Endodermal cell (in vitro differentiated cells): ENCODE data around the gene NTRK3. TPM values are rescaled to one million over a fixed set of nuclear protein-coding genes. Genes with fewer than 3 reads are reported as not detected.

Experiments used
- DNase-seq: peaks from one replicate; pipeline ENCODE4 v3.0.0-alpha.2; 2017
- H3K27ac ChIP-seq: 2 replicates; pipeline ENCODE4 v1.5.1; 2013; ENCODE audit warnings: mild to moderate bottlenecking, low read depth, low read length, moderate library complexity
- H3K27me3 ChIP-seq: 2 replicates; pipeline ENCODE4 v1.6.1; 2013; ENCODE audit warnings: mild to moderate bottlenecking, low read length, moderate library complexity; ENCODE audit not compliant: insufficient read depth, control insufficient read depth, poor library complexity, severe bottlenecking
- H3K36me3 ChIP-seq: 2 replicates; pipeline ENCODE4 v1.7.0; 2013; ENCODE audit warnings: mild to moderate bottlenecking, low read length, moderate library complexity; ENCODE audit not compliant: control insufficient read depth, insufficient read depth
- H3K4me1 ChIP-seq: one replicate; pipeline ENCODE4 v1.7.0; 2013; ENCODE audit warnings: low read length; ENCODE audit not compliant: control insufficient read depth, insufficient read depth
- H3K4me3 ChIP-seq: 2 replicates; pipeline ENCODE4 v1.5.1; 2013; ENCODE audit warnings: mild to moderate bottlenecking, low read length, moderate library complexity
- H3K9ac ChIP-seq: 2 replicates; pipeline ENCODE4 v1.6.1; 2013; ENCODE audit warnings: mild to moderate bottlenecking, low read length, moderate library complexity; ENCODE audit not compliant: poor library complexity, severe bottlenecking; ENCODE audit errors: extremely low read depth
- H3K9me3 ChIP-seq: 2 replicates; pipeline ENCODE4 v1.6.1; 2013; ENCODE audit warnings: mild to moderate bottlenecking, low read length, moderate library complexity; ENCODE audit not compliant: control insufficient read depth
- H3K27ac Mint-ChIP-seq: 2 replicates; pipeline ENCODE4 v1.8.0; 2020; ENCODE audit warnings: mixed read lengths
- H3K27me3 Mint-ChIP-seq: 2 replicates; pipeline ENCODE4 v1.8.0; 2021; ENCODE audit warnings: mild to moderate bottlenecking, mixed read lengths; ENCODE audit not compliant: insufficient read depth
- H3K36me3 Mint-ChIP-seq: 2 replicates; pipeline ENCODE4 v1.8.0; 2020; ENCODE audit warnings: low read depth, mixed read lengths
- H3K4me1 Mint-ChIP-seq: 2 replicates; pipeline ENCODE4 v1.8.0; 2020; ENCODE audit warnings: mixed read lengths
- H3K4me3 Mint-ChIP-seq: 2 replicates; pipeline ENCODE4 v1.8.0; 2020; ENCODE audit warnings: mild to moderate bottlenecking, moderate library complexity, mixed read lengths
- H3K9me3 Mint-ChIP-seq: 2 replicates; pipeline ENCODE4 v1.8.0; 2020; ENCODE audit warnings: mild to moderate bottlenecking, mixed read lengths
- WGBS, 2 experiments: methylation state at CpG; one replicate each; pipeline versions ENCODE4 v1.1.5 to v1.1.7; 2013; ENCODE audit warnings: missing lambda C conversion rate in 2 of 2, mixed read lengths in 1 of 2; ENCODE audit not compliant: insufficient coverage in 1 of 2, insufficient read length in 1 of 2; 5-methylcytosine and 5-hydroxymethylcytosine counted together
- total RNA-seq, 2 donors: library from RNA; stranded (reverse); fragmentation: NEBNext Ultra II Directional in 1 of 2; extraction: Animal tissue kit (Norgen Biotek cat#: 25700) in 1 of 2; gene quantifications; 2 replicates in 1 of 2; 3 replicates in 1 of 2; pipeline ENCODE4 v1.2.1, GENCODE V29; 2021
- TF ChIP-seq, protein P1 (sequence below): fragments of 200-600 bp; sonication (generic); conservative IDR thresholded peaks from 2 replicates; pipeline ENCODE4 v1.5.0; 2021; ENCODE audit warnings: antibody characterized with exemption, mild to moderate bottlenecking

The NTRK3 gene
- total RNA-seq, 2 donors from 2014 or later: 0.11 to 0.86 TPM

DNA sequence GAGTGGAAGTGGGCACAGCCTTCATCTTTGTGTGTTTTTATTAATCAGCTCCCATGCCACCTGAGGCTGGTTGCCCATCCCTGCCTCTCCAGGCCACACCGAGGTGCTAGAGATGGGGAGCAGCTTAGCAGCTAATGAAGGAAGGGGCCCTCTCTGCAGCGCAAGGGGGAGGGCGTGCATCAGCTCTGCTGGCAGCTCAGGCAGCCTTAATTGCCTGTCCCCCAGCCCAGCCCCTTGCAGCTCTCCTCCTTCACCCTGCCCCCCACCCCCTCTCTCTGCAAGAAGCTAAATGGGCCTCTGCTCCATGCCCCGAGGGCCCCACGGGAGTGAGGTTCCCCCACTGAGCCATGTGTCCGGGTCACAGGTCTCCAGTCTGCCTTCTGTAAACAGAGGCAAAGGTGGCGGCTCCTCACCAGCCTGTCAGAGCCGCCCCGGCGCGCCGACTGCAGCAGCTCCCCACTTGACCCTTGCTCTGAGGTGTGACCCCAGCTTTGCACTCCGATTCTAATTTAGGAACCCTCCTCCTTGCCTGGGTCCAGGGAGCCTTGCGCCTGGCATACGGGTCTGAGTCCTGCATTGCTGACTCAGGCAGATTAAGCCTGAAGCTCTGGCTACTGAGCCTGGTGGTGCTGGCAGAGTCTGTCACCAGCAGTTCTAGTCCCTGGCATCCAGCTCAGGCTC lies 27.9 kb upstream of the NTRK3 start:
- Mint-ChIP-seq H3K27ac (no peak overlapping the region), H3K36me3 (no peaks in the 10 kb centered on the region), H3K4me3 (no peak overlapping the region), H3K9me3 (no peaks in the 10 kb centered on the region), H3K4me1 (peaks cover 7% of the 10 kb centered on the region), H3K27me3 (peaks cover 75% of the 10 kb centered on the region)
- peaks cover 76% of the 10 kb centered on the region for H3K27me3 ChIP-seq
- no peaks in the 10 kb centered on the region for H3K9me3 ChIP-seq
- no peak overlapping the region for H3K27ac ChIP-seq
- no peaks in the 10 kb centered on the region for H3K4me1 ChIP-seq
- WGBS, 2 experiments: 79 to 83% methylated on average over 12 to 15 of the region's 15 CpGs
- H3K4me3 ChIP-seq: no peak overlapping the region
- no peak overlapping the region for H3K9ac ChIP-seq
- no peaks in the 10 kb centered on the region for H3K36me3 ChIP-seq
- DNase-seq: no peak
- TF ChIP-seq, protein P1, sequence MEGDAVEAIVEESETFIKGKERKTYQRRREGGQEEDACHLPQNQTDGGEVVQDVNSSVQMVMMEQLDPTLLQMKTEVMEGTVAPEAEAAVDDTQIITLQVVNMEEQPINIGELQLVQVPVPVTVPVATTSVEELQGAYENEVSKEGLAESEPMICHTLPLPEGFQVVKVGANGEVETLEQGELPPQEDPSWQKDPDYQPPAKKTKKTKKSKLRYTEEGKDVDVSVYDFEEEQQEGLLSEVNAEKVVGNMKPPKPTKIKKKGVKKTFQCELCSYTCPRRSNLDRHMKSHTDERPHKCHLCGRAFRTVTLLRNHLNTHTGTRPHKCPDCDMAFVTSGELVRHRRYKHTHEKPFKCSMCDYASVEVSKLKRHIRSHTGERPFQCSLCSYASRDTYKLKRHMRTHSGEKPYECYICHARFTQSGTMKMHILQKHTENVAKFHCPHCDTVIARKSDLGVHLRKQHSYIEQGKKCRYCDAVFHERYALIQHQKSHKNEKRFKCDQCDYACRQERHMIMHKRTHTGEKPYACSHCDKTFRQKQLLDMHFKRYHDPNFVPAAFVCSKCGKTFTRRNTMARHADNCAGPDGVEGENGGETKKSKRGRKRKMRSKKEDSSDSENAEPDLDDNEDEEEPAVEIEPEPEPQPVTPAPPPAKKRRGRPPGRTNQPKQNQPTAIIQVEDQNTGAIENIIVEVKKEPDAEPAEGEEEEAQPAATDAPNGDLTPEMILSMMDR: no peak

DNA sequence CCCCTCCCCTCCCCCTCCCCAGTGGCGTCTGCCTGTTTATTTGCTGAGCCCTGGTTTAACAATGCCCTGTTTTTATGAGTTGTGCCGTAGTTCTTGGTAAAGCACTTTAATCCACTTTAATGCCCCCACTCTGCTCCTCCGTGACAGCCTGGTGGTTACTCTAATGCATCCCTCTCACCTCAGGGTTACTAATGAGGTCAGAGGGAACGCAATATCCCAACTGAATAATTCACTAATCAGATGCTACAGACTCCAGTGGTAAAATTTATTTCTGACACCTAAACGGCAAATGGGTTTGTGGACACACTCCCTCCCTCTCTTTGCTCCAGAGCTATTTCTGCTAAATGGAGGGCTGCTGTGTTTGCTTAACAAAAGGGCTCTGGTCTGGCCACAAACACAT lies 26.1 kb upstream of the NTRK3 start:
- Mint-ChIP-seq H3K36me3 (no peaks in the 10 kb centered on the region), H3K27ac (no peak overlapping the region), H3K27me3 (peaks cover 85% of the 10 kb centered on the region), H3K4me3 (no peak overlapping the region), H3K4me1 (peaks cover 7% of the 10 kb centered on the region), H3K9me3 (no peaks in the 10 kb centered on the region)
- peaks cover 93% of the 10 kb centered on the region for H3K27me3 ChIP-seq
- no peak overlapping the region for H3K9ac ChIP-seq
- no peaks in the 10 kb centered on the region for H3K4me1 ChIP-seq
- no peak overlapping the region for H3K4me3 ChIP-seq
- H3K36me3 ChIP-seq: no peaks in the 10 kb centered on the region
- H3K9me3 ChIP-seq: no peaks in the 10 kb centered on the region
- TF ChIP-seq, protein P1: no peak
- 68 to 72% methylated on average over 4 to 5 of the region's 5 CpGs for WGBS, 2 experiments
- no peak for DNase-seq
- no peak overlapping the region for H3K27ac ChIP-seq

DNA sequence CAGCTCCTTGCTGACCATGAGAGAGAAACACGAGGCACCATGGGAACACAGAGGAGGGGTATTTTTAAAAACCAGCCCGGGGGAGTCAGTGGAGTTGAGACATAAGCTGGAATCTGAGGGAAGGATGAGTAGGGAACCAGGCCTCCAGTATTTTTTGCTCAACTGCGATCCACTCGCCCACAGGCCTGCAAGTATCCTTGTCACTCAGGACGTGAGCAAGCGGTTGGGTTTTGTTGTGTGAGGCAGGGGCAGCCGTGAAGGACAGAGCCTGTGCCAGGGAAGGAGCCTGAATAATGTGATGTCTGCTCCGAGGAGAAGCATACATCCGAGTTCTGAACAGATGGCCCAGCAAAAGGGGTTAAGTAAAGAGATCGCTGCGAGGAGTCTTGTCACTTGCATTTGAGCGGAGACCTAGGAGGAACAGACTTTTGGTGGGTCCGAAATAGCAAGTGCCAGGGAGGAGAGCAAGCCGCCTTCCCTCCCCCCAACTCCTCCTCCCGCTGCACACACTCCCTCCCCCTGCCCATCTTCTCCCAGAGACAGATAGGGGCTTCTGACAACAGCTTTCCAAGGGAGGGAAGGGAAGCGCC lies 20.4 kb upstream of the NTRK3 start:
- Histone ChIP-seq H3K4me3 (no peak overlapping the region), H3K9ac (no peak overlapping the region), H3K27me3 (peaks cover 77% of the 10 kb centered on the region), H3K36me3 (no peaks in the 10 kb centered on the region), H3K9me3 (no peaks in the 10 kb centered on the region), H3K27ac (no peak overlapping the region), H3K4me1 (no peaks in the 10 kb centered on the region)
- no peak for DNase-seq
- H3K4me3 Mint-ChIP-seq: no peak overlapping the region
- H3K9me3 Mint-ChIP-seq: no peaks in the 10 kb centered on the region
- no peak overlapping the region for H3K27ac Mint-ChIP-seq
- H3K27me3 Mint-ChIP-seq: peaks cover 82% of the 10 kb centered on the region
- TF ChIP-seq, protein P1: no peak
- 86 to 92% methylated on average over 12 to 15 of the region's 16 CpGs for WGBS, 2 experiments
- H3K4me1 Mint-ChIP-seq: no peaks in the 10 kb centered on the region
- no peaks in the 10 kb centered on the region for H3K36me3 Mint-ChIP-seq
